Cardiac fibroblast (primary cell): ENCODE data around the gene PRRG4.
"Not testable (repeated sequence)": the region's sequence is repeated elsewhere in the genome, so short reads cannot be mapped to it uniquely, and the experiment has no call there.

ENCODE experiments used
- DNase-seq, 2 donors: peaks; one replicate each; pipeline versions ENCODE4 v3.0.0 to v3.0.0-alpha.2; 2010; ENCODE audit warnings: low read depth in 2 of 2
- H3K4me3 ChIP-seq, 2 donors: replicated peaks in 1 of 2; 1 replicate in 1 of 2; 2 replicates in 1 of 2; pipeline ENCODE4 v1.5.1; 2011; ENCODE audit warnings: low read depth in 2 of 2, low read length in 2 of 2, mild to moderate bottlenecking in 2 of 2, moderate library complexity in 1 of 2
- CTCF ChIP-seq: IDR thresholded peaks from one replicate; pipeline ENCODE4 v1.5.1; 2011; ENCODE audit warnings: low read depth, mild to moderate bottlenecking, low read length, inconsistent platforms

The PRRG4 gene

GRCh38 chr11:32819187-32819586, 10.5 kb upstream of the PRRG4 start:
- DNase-seq = no peak
- H3K4me3 ChIP-seq = no peak overlapping the region
- TF ChIP-seq CTCF = no peak

GRCh38 chr11:32820497-32820896, 9.2 kb upstream of the PRRG4 start:
- DNase-seq = no peak
- H3K4me3 ChIP-seq = no peak overlapping the region
- TF ChIP-seq CTCF = no peak

DNA sequence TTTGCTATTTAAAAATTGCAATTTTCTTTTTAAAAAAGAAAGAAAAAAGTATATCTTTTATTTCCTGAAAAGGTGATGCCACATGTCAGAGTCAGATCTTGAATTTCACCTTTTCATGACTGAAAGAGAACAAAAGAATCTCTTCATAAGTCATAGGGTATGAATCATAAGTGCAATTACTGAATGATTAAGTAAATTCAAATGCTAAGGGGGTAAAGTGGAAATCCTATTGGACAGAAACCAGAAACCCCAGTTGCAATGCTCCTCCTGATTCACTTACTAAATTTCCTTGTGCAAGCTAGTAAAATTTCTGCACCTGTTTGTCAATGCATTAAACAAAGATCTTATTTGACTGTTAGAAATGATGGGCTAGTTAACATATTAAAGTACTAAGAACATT, 8.2 kb upstream of the PRRG4 start:
- peak in 1 of 2 donors; percentile 29 for DNase-seq
- TF ChIP-seq CTCF = no peak

DNA sequence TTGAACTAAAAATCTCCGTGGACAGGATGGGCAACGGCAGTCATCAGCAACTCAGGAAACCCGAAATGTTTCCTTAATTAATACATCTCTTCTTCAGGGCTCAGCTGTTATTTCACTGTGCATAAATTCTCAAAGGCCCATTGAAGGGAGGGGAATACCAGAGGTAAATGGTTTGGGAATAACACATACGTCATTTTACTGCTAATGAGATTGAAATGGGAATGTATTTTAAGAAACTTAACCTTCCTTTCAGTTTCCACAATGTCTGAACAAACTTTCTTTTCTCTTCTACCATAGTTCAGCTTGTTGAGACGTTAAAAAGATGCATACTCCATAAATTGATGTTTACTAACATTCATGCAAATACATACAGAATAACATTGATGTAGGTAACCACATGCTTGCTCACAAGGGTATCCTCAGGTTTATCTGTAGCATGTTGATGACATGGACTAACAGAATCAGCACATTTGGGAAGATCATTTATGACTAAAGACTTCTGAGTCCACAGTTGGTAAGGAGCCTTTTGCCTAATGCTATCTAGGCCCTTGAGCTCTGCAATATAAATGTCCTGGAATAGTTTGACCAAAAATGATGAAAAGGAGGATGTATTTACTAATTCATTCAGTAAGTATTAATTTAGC, 7.7 kb upstream of the PRRG4 start:
- no peak for DNase-seq
- no peak for TF ChIP-seq CTCF
- no peak overlapping the region for H3K4me3 ChIP-seq

More for the DNA sequence above, 8.2 kb upstream of the PRRG4 start:
- H3K4me3 ChIP-seq = no peak overlapping the region

DNA sequence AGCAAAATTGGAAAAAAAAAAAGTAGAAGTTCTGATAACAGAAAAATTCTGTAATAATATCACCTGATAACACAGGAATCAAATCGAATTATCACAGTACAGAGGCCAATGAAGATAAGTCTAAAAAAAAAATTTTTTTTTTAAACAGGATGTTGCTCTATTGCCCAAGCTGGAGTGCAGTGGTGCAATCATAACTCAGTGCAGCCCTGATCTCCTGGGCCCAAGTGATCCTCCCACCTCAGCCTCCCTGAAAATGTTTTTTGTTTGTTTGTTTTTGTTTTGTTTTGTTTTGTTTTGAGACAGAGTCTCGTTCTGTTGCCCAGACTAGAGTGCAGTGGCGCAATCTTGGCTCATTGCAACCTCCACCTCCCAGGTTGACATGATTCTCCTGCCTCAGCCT, 6.1 kb upstream of the PRRG4 start:
- DNase-seq, H3K4me3 ChIP-seq: not testable (repeated sequence)

DNA sequence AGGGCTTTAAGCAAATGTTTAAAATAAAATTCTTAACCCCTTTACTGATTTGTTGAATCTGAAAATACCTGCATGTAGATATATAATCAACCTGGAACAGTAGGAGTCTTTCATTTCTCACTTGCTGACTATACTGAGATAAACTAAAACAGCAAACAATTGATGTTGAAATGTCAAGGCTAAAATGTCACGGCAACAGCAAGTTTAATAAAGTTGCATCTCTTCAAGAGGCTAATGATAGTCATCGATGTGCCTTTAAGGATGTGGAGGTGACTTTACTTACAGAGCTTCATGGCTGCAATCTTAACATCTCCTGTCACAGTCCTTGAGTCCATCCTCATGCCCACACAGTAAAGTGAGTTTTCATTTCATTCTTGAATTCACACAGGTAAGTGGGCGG, 3.6 kb upstream of the PRRG4 start:
- H3K4me3 ChIP-seq = no peak overlapping the region
- no peak for TF ChIP-seq CTCF
- no peak for DNase-seq

DNA sequence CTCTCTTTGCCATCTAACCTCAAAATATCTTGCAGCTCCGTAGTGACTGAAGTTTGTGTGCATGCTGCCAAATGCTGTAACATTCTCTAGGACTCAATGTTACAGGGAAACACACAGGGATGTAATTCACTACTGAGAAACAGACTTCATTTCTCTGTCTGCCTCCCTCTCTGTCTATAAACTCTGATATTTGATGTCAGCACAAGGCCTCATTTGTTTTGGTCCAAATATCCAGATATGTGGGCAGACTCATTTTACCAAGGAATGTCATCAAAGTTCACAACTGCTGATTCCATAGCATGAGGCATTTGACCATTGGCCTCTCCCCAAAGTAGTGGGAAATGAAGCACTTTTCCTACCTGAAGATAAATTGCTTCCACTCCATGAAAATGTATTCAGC, 2.5 kb upstream of the PRRG4 start:
- no peak for TF ChIP-seq CTCF
- H3K4me3 ChIP-seq = no peak overlapping the region
- DNase-seq = no peak
